GM19025 (cell line): ENCODE results near the gene ZNF423.

Experiments used
- ATAC-seq: cut with Tn5 transposase; IDR thresholded peaks from one replicate; pipeline ENCODE4 v1.9.1; 2021; ENCODE audit warnings: mild to moderate bottlenecking, low read depth, moderate library complexity; ENCODE audit not compliant: unreplicated experiment

ZNF423 gene

DNA sequence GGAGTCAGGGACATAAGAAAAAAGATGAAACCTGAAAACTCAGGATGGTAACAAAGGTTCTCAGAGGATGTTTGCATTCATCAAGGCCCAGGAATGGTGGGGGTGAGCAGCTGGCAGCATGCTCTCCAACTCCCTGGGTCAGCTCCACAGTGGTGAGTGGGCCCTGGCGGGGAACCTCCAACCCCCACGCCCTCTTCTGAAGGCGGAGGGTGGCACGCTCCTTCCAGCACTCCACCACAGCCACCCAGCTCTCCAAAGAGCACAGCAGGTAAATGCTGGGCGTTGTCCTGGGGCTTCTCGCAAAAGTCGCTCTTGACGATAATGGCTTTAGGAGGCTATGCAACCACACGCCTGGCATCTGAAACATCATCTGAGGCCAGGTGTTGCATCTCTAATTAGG, 308.5 kb downstream of the ZNF423 start:
- no peak for ATAC-seq

DNA sequence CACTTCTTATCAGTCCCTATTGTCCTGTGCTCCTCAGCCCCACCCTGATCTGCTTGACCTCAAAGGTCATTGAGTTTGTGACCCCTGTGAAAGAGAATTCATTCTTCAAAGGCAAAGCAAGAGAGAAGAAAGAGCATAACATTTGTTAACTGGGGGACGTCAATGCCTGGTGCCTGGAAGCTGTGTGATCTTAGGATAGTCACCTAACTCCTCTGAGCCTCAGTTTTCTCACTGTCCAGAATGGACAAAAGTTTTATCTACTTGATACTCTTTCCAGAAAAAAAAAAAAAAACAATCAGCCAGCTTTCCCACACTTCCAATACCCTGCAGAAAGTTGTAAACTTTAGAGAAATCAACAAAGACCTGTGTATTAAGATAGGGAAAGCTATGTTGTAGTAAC, 309.2 kb downstream of the ZNF423 start:
- ATAC-seq: no peak

DNA sequence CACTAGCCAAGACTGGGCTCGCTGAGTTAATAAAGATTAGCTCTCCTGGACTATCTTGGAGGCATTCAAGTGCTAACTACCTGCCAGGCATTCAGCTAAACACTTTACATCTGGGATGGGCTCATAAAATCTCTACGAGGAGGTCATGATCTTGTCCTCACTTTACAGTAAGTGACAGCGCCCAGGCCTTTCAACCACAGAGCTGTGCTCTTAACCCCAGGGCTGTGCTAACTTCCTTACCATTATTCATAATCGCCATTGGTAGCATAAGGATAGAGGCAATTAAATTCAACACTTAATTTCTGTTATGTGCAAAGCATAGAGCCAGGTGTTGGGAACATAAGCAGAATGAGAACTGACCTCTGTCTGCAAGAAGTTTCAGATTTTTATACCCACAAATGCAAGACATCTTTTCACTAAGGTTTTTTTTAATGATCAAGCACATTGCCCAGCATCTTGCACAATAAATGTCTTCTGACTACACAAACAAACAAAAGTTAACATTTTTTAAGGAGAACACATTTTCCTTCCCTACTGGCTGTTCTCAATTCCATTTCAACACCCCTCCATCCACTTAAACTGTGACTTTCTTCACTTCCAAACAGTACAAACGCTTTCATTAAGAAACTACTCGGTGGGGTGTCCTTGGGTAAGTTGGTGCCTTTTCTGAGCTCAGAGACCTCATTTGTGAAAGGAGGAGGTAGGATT, 310.0 kb downstream of the ZNF423 start:
- no peak for ATAC-seq

DNA sequence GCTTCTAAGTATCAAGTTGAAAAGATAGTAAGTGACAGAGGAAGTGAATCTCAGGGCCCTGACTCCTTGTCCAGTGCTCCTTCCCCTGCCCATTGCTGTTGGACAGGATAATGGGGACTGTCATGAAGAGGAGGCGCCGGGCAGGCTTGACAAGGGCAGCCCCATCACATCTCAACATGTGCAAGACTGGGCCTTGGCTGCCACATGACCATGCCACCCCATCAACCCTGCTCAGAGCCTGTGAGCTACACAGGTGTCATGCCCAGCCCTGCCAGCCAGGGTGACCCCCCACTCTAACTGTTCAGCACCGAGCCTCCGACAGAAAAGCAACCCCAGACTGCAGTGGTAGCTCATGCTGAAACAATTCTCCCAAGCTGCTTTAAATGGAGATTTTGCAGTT, 310.7 kb downstream of the ZNF423 start:
- ATAC-seq: no peak

DNA sequence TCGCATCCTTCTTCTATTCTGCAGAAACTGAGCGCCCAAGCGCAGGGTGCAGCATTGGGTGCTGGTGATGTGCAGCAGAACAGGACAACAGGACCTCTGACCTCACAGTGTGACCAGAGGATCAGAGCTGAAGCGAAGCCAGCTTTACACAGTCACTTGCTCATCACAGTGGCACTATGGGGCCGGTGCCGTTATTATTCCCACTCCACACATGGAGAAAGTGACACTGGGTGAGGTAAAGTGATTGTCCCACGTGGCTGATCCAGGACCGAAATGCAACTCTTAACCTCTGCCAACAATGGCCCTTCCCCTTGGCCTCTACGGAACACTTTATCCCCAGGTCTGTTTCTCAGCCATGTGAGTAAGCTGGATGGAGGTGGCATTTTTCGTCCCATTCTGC, 311.1 kb downstream of the ZNF423 start:
- no peak for ATAC-seq

DNA sequence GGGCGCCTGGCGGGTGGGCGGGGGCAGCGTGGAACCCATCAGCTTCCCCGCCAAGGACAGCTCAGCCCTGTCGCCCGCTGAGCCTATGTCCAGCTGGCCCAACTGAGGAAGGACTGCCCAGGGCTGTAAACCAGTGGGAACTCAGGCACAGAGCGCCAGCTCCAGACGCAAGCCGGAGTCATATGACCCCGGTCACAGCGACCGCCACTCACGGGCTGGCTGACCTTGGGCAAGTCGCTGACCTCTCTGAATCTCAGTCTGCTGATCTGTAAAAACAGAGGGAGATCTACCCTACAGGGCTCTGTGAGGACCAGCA, 312.3 kb downstream of the ZNF423 start:
- no peak for ATAC-seq

DNA sequence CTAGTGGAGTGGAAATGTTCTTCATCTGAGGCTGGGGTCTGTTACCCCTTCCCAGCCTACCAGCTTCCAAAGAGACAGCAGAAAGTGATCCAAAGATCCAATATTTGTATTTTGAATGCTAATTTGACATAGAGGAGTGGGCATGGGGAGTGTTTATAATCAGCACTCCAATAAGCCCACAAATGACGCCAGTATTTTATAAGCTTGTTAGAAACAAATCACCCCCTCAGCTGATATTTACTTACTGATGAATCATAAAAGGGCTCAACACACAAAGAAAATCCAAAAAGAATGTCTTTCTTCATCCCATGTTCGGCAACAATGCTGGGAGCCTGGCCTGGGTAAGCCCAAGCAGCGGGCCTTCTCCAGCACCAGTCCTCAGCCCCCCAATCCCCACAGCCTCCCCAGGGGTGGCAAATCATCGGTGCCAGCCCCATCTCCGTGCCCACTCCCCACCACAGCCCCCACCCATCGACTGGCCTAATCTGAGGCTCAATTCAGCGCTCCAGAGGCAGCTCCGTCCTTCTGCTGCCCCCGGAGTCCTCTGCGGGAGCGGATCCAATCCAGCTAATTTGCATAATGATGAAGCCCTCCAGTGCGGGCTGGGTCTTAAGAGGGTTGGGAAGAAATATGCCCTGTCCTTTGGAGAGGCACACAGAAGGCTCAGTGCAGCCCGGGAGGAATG, 312.8 kb downstream of the ZNF423 start:
- no peak for ATAC-seq

DNA sequence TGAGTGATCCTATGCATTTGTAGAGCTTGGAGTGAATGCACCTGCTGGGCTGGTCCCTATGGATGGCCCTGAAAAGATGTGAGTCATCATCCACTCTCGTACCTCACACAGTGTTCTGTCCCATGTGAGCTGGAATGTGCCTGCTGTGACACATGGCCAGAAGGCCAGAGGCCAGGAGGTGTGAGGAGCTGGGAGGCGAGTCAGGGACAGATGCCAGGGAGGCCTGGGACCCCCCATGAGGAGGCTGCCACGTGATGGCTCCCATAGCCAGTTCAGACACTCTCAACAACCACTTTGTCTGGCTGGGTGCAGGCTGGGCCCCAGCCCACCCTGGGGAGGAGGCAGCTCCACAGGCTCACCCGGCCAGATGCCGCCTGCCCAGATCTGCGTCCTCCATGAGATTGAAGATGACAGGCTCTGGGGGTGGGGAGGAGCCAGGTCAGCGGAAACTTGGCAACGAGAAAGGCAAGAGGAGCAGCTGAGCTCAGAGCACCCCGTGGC, 313.5 kb downstream of the ZNF423 start:
- no peak for ATAC-seq

DNA sequence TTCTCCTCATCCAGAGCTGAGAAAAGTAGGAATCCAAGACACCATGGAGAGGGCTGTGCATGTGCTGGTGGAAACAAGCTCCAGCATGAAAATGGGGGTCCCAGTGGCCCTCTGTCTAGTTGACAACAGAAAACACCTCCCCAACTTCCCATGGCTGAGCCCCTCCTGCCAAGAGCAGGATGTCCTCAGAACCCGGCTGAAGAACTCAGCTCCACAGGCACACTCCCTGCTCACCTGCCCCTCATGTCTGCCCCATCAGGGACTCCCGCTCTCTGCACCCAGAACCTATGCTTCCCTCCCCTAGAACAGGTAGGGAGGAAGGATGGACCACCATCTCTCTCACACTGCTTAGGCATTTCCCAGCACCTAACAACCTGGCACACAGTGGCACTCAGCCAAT, 315.1 kb downstream of the ZNF423 start:
- no peak for ATAC-seq

DNA sequence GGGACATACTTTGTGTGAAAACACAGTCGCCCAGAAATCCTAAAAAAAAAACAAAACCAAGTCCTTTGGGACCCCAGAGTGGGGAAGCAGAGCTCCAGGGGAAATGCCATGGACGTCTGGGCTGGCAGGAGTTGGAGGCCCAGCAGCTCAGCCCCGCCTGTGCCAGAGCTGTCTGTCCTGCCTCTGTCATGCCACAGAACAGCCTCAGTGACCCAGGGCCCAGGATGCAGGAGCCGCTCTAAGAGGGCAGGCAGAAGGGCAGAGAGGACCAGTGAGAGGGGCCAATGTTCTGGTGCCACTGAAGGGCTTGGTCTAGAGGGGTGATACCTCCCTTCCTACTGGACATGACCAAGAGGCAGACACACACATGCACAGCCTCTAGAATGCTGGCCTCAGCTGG, 316.2 kb downstream of the ZNF423 start:
- no peak for ATAC-seq

DNA sequence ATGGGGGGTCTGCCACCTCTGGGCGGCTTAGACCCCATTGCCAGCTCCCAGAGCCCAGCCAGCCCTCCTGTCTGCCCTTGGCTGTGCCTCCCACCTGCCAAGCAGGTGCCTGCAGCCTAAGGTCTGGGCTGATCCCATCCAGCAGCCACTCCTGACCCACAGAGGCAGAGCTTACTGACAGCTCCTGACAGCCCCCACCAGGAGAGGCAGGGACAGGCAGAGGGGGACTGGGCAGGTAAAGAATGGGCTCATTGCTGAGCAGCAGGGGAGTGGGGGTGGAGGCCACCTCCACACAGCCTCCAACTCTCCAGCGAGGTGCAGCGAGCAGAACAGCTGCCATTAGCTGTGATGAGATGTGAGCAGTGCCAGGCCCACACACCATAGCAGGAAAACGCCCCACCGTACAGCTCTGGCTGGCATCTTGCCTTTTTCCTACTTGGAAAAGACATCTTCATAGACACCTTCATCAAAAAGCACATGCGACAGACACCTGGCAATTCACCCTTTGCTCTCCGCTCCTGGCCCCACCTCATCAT, 317.9 kb downstream of the ZNF423 start:
- ATAC-seq: no peak

DNA sequence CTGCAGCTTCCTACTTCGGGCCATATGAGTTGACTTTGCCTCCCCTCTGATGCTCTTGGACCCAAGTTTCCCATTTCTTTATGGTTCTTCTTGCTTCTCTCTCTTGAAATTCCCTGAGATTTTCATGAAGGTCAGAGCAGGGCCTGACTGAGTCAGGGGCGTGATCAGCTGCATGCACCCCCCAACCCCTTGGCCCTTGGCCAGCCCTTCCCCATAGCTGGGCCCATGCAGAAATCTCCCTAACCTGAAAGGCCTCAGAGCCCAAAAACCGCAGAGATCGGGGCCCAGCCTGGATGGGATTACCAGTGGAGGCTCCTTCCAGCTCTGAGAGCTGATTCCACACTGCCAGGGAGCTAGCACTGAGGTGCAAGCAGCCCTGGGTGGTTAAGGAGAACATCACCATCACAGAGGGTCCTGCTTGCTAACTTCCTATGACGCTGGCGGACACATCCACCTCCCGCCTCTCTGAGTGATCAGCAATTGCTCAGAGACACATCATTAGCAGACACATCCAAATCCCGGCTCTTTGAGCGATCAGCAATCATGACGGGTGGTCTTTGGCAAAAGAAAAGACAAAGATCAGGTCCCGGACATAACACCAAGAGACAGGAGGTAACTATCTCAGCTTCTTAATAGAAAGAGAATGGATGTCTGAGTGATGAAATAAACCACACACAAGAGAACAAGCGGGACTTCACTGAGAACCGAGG, 320.9 kb downstream of the ZNF423 start:
- no peak for ATAC-seq

DNA sequence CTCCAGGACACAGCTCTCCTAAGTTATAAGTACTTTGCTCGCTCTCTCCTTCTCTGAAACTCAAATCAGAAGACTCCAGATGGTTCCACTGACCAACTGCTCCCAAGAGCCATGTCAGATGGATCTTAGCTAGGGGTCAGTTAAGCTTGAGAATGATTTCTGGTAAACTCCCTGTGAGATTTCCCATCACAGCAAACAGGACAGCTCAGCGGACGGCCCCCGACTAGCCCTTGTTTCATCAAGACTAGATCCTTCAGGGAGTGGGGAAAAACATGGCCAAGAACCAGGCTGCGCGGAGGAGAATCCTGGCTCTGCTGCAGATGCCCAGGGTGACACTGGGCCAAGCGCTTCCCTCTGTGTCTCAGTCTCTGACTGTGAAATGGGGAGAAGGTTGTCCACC, 322.5 kb downstream of the ZNF423 start:
- ATAC-seq: no peak

DNA sequence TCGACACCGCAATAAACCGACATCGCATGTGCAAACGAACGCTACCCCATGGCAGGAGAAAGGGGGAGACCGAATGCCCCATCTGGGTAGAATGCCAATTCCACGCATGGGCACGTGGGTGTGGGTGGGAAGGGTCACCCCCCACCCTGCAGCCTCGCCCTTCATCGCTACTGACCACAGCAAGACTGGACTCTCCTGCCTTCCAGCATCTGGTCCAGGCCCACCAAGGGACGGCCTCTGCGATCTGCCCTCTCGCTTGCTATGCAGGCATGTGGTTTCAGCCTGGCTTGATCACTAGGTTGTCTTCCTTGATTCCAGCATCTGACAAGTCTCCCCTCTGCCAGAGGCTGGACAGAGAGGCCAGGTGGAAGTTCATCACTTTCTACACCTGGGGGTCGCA, 323.0 kb downstream of the ZNF423 start:
- ATAC-seq: no peak

DNA sequence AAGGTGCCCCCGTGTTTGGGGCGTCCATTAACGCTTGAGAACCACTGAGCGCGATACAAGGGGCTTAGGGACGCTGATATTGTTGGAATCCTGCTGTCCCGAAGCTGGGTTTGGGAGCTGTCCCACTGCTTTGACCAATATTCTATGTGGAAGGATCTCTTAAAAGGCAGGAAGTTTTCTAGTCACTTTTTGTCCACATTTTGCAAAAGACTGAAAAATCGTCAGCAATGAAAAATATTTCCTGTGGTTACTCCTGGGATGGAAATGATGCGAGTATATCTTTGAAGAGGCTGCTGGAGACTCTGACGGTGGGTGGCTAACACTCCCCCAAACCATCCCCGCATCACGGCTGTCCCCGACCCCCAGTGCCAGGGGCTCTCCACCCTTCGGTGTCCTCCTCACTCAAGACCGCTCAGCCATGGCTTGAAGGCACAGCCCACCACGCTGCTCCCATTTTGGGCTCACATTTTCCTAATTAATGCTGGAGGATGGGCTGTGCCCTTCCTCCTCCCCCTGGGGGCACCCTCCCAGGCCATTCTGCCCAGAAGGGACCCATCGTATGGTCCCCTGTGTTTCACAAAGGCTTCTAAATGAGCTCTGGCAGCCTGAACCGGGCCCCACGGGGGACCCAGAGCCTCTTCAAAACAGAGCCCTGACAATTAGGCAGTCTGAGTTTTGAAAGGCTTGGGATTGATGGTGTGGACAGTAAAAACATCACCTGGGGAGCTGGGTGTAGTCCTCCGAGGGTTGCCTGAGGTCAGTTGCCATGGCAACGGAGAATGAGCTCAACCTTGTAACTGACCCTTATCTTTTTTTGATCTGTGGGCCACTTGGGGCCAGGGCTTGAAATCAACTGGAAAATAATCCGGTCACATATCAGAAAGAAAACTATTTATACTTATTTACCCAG, 323.7 kb downstream of the ZNF423 start:
- no peak for ATAC-seq

DNA sequence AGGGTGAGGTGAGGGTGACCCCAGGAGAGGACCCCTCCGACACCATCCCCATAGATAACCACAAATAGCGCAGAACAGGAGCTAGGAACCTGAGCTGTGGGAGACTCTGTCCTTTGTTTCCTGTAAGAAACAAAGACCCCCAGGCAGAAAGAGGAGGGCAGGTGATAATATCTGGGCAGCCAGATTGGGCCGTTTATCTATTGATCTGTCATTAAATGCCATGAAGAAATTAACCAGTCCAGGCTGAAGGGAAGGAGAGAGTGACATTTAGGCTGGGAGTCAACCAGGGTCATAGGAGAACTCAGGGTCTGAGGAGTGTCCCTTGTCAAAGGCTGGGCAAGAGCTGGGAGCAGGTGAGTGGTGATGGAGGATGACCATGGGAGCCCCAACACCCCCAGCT, 324.5 kb downstream of the ZNF423 start:
- no peak for ATAC-seq

DNA sequence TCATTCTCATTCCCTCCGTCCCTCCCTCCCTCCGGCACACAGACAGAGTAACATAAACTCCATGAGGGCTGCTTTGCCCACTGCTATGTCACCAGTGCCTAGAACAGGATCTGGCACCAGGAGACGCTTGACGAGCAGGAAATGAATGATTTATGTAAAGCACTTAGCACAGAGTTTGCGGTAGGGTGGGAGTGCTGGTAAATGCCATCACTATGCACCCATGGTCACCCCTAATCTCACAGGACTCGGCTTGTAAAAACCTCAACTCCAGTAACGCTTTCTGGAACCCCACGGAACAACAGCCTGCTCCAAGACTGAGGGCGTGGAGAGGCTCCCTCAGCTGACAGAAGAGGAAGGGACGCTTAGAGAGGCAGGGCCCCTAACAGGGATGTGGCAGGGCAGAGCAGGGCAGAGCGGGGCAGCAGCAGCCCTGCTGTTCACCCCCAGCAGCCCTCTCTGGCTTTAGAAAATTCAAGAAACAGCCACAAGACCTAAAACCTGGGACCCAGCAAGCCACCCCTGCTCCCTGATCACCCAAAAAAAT, 325.4 kb downstream of the ZNF423 start:
- no peak for ATAC-seq

DNA sequence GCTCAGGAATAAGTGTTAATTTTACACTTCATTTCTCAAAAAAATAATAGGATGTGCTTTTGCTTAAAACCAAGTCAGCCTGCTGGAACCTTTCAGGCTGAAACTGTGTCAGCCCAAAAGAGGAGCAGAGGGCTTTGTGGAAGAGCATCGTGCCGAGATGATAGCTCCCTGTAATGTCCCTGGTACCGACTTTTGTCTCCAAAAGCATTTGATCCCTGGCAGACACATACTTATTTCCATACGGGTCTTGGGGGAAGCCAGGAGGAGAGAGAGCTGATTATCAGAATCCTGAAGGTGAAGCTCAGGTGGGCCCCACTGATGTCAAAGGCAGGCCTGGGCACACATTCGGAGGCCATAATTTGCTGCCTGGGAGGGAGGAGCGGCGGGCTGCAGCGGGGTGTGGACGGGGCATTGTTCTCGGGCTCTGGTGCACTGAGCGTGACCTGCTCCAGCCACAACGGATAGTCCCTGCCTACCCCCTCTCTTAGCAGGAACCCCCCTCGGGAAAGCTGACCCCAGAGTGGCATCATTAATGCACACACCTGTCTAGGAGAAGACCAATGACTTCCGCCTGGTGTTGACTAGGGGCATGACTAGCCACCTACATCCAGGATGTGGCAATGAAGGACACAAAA, 326.4 kb downstream of the ZNF423 start:
- ATAC-seq: no peak

DNA sequence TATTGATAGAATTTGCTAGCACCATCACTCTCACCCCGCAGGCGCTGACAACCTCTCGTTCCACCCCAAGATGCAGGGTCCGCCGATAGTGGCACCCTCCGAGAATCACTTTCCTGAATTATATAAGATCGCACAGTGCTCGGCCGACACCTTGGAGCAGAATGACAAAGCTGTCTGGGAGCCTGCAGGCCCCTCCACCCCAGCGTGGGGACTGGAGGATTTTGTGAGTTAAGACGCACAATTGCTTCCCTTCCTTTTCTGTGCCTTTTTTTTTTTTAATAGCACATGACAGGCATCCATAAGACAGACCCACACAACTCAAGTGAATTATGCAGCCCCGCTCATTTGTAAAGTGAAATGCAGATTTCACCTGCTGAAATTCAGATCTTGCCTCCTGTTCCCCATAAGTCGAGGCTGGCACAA, 327.0 kb downstream of the ZNF423 start:
- no peak for ATAC-seq
